ENCODE measurements around the gene ZNF575.

The ZNF575 gene

DNA sequence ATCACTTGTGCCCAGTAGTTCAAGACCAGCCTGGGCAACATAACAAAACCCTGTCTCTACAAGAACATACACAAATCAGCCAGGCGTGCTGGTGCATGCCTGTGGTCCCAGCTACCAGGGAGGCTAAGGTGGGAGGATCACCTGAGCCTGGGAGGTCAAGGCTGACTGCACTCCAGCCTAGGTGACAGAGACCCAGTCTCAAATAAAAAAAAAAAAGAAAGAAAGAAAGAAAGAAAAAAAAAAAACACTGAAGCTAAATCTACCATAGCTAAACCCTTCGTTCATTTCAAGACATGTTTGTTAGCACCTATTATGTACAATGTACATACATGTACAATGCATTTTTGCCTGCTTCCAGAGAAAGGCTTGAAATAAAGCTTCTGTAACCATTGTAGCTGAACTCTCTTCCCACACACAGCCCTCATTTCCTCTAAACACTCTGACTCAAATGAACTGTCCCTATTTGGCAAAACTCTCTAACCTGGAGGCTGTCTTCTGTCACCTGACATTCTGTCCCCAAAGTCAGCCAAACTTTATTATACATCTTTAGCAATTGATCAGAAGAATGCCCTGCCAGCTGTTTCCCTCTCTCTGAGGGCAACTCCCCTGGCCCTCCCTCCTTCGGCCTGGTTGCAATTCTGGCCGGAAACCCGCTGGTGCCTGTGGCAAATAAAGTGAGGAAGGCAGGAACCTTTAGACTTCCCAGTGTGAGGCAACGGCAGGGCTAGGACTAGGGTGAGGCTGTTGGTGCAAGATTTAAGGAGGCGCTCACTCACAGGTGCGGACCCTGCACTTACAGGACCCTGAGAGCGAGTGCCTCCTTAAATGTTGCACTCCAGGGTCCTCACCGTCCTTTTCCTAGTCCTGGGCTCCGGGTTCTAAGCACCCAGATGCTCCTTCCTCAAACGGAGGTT, 7.8 kb upstream of the ZNF575 start (continued):
- TF ChIP-seq, protein P1, sequence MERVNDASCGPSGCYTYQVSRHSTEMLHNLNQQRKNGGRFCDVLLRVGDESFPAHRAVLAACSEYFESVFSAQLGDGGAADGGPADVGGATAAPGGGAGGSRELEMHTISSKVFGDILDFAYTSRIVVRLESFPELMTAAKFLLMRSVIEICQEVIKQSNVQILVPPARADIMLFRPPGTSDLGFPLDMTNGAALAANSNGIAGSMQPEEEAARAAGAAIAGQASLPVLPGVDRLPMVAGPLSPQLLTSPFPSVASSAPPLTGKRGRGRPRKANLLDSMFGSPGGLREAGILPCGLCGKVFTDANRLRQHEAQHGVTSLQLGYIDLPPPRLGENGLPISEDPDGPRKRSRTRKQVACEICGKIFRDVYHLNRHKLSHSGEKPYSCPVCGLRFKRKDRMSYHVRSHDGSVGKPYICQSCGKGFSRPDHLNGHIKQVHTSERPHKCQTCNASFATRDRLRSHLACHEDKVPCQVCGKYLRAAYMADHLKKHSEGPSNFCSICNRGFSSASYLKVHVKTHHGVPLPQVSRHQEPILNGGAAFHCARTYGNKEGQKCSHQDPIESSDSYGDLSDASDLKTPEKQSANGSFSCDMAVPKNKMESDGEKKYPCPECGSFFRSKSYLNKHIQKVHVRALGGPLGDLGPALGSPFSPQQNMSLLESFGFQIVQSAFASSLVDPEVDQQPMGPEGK (tag by site-specific recombination; IDR thresholded peaks at IDR 0.05) = no peak
- TF ChIP-seq ZNF530 (tag by site-specific recombination; IDR thresholded peaks at IDR 0.05; ENCODE audit: low read depth) (no peak), ZNF19 (tag by site-specific recombination; IDR thresholded peaks at IDR 0.05; ENCODE audit: low read depth) (no peak), ZNF626 (tag by site-specific recombination; IDR thresholded peaks at IDR 0.05) (no peak), IKZF3 (tag by site-specific recombination; IDR thresholded peaks at IDR 0.05) (peak; percentile 59; the same call in 1 of the 2 replicates), ZNF423 (tag by site-specific recombination; IDR thresholded peaks at IDR 0.05) (peak; percentile 66; the same call in 1 of the 2 replicates), ZNF629 (tag by site-specific recombination; IDR thresholded peaks at IDR 0.05) (no peak), RBAK (tag by site-specific recombination; IDR thresholded peaks at IDR 0.05) (no peak), ZNF132 (tag by site-specific recombination; IDR thresholded peaks at IDR 0.05; ENCODE audit: borderline replicate concordance) (no peak), ZEB2 (tag by site-specific recombination; IDR thresholded peaks at IDR 0.05) (no peak), ZNF76 (tag by site-specific recombination; IDR thresholded peaks at IDR 0.05; ENCODE audit: borderline replicate concordance, low read depth) (no peak), ZNF133 (tag by site-specific recombination; IDR thresholded peaks at IDR 0.05) (no peak), MEIS1 (CRISPR knock-in tag; IDR thresholded peaks at IDR 0.05; ENCODE audit: borderline replicate concordance) (no peak), ZNF140 (tag by site-specific recombination; IDR thresholded peaks at IDR 0.05) (no peak), KLF9 (tag by site-specific recombination; IDR thresholded peaks at IDR 0.05; ENCODE audit: low read depth) (no peak), ZNF155 (tag by site-specific recombination; IDR thresholded peaks at IDR 0.05) (no peak), ZBTB1 (tag by site-specific recombination; IDR thresholded peaks at IDR 0.05) (no peak), ZNF707 (tag by site-specific recombination; IDR thresholded peaks at IDR 0.05) (no peak), ZNF501 (tag by site-specific recombination; IDR thresholded peaks at IDR 0.05) (no peak), KLF8 (tag by site-specific recombination; IDR thresholded peaks at IDR 0.05) (0 out of 2 replicates have a peak, but pooled peaks have one; percentile 37), TCF7L2 (IDR thresholded peaks at IDR 0.05; ENCODE audit: borderline replicate concordance, low read depth, low read length) (no peak), ZNF670 (tag by site-specific recombination; IDR thresholded peaks at IDR 0.05; ENCODE audit: low read depth) (no peak), WT1 (tag by site-specific recombination; IDR thresholded peaks at IDR 0.05) (peak; percentile 63)
- TF ChIP-seq, protein P2, sequence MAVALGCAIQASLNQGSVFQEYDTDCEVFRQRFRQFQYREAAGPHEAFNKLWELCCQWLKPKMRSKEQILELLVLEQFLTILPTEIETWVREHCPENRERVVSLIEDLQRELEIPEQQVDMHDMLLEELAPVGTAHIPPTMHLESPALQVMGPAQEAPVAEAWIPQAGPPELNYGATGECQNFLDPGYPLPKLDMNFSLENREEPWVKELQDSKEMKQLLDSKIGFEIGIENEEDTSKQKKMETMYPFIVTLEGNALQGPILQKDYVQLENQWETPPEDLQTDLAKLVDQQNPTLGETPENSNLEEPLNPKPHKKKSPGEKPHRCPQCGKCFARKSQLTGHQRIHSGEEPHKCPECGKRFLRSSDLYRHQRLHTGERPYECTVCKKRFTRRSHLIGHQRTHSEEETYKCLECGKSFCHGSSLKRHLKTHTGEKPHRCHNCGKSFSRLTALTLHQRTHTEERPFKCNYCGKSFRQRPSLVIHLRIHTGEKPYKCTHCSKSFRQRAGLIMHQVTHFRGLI (tag by site-specific recombination; IDR thresholded peaks at IDR 0.05) = no peak
- TF ChIP-seq, protein P3, sequence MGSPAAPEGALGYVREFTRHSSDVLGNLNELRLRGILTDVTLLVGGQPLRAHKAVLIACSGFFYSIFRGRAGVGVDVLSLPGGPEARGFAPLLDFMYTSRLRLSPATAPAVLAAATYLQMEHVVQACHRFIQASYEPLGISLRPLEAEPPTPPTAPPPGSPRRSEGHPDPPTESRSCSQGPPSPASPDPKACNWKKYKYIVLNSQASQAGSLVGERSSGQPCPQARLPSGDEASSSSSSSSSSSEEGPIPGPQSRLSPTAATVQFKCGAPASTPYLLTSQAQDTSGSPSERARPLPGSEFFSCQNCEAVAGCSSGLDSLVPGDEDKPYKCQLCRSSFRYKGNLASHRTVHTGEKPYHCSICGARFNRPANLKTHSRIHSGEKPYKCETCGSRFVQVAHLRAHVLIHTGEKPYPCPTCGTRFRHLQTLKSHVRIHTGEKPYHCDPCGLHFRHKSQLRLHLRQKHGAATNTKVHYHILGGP (tag by site-specific recombination; IDR thresholded peaks at IDR 0.05) = no peak
- TF ChIP-seq, protein P4, sequence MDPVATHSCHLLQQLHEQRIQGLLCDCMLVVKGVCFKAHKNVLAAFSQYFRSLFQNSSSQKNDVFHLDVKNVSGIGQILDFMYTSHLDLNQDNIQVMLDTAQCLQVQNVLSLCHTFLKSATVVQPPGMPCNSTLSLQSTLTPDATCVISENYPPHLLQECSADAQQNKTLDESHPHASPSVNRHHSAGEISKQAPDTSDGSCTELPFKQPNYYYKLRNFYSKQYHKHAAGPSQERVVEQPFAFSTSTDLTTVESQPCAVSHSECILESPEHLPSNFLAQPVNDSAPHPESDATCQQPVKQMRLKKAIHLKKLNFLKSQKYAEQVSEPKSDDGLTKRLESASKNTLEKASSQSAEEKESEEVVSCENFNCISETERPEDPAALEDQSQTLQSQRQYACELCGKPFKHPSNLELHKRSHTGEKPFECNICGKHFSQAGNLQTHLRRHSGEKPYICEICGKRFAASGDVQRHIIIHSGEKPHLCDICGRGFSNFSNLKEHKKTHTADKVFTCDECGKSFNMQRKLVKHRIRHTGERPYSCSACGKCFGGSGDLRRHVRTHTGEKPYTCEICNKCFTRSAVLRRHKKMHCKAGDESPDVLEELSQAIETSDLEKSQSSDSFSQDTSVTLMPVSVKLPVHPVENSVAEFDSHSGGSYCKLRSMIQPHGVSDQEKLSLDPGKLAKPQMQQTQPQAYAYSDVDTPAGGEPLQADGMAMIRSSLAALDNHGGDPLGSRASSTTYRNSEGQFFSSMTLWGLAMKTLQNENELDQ (tag by site-specific recombination; IDR thresholded peaks at IDR 0.05; ENCODE audit: low read depth) = no peak
- TF ChIP-seq, protein P5, sequence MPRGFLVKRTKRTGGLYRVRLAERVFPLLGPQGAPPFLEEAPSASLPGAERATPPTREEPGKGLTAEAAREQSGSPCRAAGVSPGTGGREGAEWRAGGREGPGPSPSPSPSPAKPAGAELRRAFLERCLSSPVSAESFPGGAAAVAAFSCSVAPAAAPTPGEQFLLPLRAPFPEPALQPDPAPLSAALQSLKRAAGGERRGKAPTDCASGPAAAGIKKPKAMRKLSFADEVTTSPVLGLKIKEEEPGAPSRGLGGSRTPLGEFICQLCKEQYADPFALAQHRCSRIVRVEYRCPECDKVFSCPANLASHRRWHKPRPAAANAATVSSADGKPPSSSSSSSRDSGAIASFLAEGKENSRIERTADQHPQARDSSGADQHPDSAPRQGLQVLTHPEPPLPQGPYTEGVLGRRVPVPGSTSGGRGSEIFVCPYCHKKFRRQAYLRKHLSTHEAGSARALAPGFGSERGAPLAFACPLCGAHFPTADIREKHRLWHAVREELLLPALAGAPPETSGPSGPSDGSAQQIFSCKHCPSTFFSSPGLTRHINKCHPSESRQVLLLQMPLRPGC (tag by site-specific recombination; IDR thresholded peaks at IDR 0.05) = no peak
- TF ChIP-seq, protein P6, sequence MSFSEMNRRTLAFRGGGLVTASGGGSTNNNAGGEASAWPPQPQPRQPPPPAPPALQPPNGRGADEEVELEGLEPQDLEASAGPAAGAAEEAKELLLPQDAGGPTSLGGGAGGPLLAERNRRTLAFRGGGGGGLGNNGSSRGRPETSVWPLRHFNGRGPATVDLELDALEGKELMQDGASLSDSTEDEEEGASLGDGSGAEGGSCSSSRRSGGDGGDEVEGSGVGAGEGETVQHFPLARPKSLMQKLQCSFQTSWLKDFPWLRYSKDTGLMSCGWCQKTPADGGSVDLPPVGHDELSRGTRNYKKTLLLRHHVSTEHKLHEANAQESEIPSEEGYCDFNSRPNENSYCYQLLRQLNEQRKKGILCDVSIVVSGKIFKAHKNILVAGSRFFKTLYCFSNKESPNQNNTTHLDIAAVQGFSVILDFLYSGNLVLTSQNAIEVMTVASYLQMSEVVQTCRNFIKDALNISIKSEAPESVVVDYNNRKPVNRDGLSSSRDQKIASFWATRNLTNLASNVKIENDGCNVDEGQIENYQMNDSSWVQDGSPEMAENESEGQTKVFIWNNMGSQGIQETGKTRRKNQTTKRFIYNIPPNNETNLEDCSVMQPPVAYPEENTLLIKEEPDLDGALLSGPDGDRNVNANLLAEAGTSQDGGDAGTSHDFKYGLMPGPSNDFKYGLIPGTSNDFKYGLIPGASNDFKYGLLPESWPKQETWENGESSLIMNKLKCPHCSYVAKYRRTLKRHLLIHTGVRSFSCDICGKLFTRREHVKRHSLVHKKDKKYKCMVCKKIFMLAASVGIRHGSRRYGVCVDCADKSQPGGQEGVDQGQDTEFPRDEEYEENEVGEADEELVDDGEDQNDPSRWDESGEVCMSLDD (tag by site-specific recombination; IDR thresholded peaks at IDR 0.05) = no peak

Data from HEK293 (cell line).